ENCODE measurements around the gene PRKCA.

DNA sequence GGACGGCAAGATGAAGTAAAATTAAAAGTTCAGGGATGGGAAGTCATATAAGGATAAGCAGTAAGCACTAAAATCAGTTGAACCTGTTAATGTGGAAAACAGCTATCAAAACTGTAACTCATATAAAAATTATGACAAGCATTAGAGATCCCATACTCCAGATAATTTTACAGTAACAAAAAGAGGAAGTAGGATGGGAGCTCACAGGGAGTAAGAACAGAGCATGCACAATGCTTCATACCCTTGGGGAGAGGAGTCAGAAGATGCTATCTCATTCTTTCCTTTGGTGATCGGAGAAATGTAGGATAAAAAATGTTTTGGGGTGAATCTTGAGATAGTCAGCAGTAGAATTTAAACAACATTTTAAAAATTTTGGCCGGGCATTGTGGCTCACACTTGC, 367.8 kb downstream of the PRKCA start:
- TF ChIP-seq, protein P1, sequence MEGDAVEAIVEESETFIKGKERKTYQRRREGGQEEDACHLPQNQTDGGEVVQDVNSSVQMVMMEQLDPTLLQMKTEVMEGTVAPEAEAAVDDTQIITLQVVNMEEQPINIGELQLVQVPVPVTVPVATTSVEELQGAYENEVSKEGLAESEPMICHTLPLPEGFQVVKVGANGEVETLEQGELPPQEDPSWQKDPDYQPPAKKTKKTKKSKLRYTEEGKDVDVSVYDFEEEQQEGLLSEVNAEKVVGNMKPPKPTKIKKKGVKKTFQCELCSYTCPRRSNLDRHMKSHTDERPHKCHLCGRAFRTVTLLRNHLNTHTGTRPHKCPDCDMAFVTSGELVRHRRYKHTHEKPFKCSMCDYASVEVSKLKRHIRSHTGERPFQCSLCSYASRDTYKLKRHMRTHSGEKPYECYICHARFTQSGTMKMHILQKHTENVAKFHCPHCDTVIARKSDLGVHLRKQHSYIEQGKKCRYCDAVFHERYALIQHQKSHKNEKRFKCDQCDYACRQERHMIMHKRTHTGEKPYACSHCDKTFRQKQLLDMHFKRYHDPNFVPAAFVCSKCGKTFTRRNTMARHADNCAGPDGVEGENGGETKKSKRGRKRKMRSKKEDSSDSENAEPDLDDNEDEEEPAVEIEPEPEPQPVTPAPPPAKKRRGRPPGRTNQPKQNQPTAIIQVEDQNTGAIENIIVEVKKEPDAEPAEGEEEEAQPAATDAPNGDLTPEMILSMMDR (IDR thresholded peaks at IDR 0.05), result no peak
- TF ChIP-seq POLR2A (IDR thresholded peaks at IDR 0.05) (no peak), POLR2AphosphoS5 (IDR thresholded peaks at IDR 0.05; ENCODE audit: insufficient read depth in 1 of 2, low read depth in 1 of 2) (no peak)

Data from vagina (tissue), 2 donors.